NCI-H2029 (cell line): Measurements from ENCODE around the gene NKD1.

ENCODE experiments used
- DNase-seq: peaks from one replicate; lab custom pipeline; 2025; lab: John Stamatoyannopoulos, UW

NKD1 gene

DNA sequence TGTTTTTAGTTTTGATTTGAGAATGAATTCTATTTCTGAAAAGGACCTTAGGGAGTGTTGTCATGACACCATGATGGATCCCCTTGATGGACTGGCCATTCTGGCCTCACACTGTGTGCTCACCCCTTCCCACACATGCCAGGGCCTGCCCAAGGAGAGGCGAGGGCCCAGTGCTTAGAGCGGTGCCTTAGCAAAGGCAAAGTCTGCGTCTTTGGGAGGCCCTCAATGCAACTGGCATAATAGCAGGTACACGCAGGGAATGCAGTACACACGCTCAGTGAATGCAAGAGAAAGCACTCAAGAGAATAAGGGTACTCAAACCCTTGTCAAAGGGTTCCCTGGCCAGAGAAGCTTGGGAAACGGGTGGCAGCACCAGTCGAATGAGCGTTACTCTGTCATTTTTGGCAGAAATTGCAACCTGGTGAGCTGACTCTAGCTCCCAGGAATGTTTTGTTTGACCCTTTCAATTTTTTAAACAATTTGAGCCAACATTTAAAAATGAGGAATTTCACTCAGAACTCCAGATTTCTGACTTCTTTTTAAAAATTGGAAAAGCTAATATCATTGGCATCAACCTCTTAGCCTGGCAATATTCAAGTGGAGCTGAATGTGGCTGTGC lies 32.1 kb downstream of the NKD1 start:
- no peak for DNase-seq

DNA sequence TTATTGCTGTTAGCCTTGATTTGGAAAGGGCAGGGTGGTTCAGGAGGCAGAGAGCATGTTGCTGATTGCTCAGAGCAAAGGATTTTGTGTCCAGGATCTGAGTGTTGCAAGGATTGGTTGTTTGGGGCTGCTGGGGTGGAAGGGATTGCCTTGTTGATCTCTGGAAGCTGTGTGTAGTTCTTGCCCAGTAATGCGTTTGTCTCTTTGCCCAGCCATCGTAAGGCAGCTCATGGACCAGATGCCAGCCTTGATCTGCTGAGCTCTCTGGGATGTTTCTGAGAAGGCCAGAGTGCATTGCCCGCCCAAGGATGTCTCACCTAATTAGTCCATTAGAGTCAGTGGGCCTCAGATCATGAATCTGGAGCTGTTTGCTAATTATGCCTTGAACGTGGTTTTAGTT lies 33.6 kb downstream of the NKD1 start:
- DNase-seq = no peak

DNA sequence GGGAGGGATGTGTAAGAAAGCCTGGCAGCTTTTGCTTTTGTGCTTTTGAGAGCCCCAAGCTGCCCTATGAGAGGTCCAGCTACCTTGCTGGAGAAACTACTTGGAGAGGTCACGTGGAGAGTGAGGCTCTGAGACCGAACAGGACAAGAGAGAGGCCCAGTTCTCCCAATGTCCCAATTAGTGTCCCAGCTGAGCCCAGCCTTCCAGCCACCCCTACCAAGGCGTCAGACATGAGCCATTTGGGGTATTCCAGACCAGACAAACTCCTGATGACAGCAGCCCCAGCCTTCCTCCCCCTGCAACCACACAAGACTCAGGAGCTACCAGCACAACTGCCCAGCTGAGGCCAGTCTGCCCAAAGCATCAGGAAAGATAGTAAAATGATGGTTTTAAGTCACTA lies 35.0 kb downstream of the NKD1 start:
- DNase-seq = no peak

DNA sequence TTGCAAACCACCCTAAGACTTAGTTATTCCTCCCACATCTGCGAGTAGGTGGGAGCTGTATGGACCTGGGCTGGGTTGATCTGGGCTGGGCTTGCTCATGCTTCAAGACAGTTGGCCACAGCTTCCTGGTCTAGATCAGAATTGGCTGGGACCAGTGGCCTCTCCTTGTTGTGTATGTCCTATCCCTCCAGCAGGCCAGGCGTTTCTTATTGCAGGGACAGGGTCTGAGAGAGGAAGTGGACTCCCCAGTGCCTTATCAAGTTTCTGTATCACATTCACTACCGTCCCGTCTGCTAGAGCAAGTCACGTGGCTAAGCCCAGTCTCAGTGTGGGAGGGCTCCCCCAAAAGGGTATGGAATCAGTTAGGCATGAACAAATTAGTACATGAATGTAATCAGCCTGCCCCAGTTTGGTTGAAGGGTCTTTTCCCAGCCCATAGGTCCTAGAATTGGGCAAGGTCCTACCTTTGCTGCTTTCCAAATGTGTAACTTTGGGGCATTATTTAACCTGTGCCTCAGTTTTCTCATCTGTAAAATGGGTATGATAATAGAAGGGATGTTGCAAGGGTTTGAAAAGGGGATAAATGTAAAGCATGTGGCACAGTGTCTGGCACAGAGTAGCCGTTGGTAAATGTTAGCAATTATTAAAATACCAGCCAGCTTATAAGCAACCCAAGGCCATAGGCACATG lies 36.0 kb downstream of the NKD1 start:
- no peak for DNase-seq

DNA sequence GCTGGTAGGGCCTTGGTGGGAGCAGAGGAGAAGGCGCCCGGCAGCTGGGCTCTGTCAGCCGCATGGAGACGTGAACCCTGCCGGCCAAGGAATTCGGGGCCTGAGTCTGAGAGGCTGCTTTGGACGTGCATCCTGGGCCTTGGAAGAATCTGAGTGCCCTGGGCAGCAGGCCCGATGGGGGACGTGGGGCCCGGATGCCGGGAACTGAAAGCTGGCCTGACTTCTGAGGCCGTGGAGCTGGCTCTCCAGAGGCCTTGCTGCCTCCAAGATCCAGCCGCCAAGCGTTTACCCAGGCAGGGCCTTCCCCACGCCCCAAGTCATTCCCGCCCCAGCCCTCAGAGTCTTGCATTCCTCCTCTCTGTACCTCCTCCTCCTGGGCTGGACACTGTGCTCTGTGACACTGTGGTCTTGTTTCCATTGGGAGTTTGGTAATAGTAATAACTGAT lies 37.2 kb downstream of the NKD1 start:
- no peak for DNase-seq

DNA sequence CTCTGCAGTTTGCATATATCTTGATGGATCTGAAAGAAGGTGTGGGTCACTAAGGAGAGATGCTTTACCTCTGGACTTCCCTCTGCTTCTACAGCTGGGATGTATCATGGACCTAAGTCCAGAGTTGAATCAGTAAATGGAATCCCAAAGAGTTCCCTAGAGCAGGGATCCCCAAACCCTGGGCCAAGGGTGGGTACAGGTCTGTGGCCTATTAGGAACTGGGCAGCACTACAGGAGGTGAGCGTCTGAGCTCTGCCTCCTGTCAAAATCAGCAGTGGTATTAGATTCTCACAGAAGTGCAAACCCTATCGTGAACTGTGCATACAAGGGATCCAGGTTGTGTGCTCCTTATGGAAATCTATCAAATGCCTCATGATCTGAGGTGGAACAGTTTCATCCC lies 39.3 kb downstream of the NKD1 start:
- DNase-seq = no peak

DNA sequence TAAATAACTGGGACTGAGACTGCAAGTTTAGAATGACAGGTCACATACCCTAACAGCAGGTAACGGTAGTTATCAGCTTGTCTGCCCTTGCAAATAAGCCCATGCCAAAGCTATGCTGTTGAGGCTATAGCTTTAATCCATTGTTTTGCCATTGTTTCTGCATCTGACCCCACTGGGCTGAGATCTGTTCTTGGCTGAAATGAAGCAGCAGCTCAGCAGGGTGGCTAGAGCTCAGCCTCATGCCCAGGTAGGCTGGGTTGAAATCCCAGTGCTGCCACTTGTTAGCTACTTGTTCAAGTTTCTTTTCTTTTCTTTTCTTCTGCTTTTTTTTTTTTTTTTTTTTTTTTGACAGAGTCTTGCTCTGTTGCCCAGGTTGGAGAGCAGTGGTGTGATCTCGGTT lies 40.1 kb downstream of the NKD1 start:
- no peak for DNase-seq

DNA sequence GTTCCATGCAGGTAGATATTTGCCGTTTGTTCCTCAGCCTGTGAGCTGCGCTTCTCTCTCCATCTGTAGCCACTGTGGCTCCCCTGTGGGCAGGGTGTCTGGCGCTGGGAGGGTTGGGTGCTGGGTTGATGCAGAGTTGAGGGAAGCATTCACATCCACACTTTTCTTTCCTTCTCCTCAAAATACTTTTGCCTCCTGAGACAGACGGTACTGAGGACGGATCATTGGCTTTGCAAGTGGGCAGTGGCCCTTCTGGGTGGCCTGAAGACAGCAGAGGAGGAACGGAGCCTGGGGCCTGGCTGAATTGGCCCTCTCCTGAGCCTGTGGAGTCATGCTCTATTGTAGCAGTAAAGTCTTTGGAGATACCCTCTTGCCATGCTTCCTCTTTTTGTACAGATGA lies 43.0 kb downstream of the NKD1 start:
- DNase-seq = no peak

DNA sequence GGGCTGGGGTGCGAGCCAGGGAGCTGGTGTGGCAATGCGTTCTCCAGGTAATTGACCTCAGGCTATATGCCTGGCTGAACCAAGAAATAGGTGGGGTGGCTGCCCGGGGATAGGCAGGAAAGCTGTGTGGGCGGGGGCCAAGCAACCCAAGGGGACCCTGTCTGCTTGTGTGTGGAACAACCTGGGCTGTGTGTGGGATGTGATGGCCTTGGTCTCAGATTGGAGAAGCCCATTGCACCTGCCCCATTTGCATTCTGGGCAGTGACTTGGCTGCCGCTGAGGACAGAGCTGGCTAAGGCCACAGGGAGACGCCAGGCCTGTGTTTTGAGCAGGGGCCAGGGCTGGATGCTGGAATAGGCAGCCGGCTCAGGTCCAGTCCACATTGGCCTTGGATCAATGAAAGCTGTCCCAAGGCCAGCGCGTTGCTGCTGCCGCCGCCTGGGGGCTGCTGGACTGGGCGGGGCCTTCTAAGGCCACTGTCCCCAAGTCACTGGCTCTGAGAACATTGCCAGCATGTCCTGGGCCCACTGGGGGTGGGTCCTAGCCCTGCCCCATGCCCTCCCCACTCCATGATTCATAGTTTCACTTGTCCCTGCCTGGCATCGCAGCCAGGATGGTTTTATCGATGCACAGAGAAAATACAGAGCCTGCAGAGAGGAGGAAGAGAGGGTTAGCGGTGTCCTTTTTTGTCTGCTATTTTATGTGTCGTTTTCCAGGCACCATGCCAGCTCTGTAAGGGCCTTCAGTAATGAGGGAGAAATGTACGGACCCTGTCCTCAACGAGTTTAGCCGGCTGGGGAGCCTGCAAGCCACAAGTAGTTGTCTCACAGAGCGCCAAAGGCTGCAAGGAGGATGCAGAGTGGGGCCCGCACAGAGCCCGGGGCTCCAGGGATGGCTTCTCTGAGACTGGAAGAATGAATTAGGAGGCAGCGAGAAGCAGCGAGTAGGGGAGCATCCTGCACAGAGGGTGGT lies 43.9 kb downstream of the NKD1 start:
- DNase-seq = peak; percentile 31

DNA sequence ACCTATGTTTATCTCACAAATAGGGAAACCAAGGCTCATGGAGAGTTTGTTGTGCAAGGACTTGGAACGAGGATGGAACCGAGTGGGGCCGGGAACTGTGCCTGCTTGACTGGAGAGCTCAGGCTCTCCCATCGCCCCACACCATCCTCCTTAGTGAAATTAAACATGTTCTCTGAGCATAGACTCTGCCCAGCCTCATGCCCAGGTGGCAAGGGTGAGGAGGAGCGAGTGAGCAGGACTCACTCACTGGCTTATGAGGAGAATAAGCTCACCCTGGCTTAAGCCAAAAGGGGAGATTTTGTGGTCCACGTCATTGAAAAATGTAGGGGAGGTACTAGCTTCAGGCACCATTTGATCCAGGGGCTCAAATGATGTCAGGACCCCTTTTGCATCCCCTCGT lies 44.8 kb downstream of the NKD1 start:
- DNase-seq = no peak

DNA sequence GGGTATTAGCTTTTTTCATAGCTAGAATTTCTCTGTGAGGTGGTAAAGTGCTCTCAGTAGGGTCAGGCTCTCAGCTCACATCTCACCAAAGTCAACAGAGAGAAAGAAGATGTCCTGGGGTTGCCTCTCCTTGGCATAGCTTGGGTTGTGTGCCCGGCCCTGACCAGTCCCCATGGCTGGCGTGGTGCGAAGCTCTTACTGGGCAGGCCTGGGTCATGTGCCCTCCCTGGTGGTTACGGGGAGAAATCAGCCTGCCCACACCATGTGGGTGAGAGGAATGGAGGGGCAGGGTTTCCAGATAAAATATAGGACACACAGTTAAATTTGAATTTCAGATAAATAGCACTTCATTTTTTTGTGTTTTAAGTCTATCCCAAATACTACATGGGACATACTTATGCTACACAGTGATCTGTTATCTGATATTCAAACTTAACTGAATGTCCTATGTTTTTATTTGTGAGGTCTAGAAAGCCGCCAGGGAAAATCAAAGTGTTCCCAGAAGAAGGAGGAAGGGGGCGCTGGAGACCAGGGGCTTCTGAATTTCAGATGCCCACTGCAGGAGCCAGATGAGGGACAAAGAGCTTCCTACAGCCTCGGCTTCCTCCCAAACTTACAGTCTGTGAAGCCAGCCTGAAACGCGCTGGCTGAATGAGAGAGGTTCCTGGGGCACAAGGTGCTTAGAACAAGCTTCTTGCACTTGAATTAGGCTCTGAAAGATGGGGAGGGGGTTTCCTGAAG lies 45.4 kb downstream of the NKD1 start:
- DNase-seq = no peak

DNA sequence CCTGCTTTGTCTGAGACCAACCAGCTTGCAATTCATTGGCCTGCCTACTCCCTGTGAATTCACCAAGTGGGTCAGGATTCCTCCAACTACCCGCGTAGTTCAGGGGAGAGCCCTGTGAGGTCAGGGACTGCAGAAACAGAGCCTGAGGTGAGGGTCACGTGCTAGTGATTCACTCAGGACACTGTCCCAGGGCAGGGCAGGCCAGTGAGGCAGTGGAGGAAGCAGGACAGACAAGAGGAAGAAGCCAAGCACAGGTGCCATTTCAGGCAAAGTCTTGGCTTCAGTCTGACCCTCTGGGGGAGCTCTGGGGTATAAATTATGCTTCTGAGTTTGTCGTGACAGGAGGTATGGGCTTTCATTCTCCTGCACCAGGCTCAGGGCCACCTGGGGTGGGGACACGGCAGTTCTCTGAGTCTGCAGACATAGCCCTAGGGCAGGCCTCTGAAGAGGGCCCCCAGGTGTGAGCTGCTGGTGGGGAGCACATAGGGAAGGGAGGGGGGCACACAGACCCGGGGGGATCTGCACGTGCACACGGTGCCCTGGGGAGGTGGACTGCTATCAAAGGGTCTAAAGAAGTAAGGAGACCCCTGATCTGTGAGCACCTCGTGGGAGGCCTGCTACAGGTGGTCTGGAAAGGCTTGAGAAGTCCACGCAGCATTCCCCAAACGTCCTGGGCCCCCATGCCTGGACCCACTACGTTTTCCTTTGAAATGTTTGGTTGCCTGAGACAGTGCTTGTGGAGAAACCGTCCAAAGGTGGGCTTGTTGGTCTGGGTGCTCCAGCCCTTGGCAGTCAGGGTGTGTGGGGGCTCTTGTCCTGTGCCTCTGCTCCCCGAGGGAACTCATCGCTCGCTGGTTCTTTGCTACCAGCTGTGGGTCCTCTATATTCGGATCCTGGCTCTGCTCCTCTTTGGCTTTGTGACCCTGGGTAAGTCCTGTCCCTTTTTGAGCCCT lies 46.4 kb downstream of the NKD1 start:
- DNase-seq = no peak

DNA sequence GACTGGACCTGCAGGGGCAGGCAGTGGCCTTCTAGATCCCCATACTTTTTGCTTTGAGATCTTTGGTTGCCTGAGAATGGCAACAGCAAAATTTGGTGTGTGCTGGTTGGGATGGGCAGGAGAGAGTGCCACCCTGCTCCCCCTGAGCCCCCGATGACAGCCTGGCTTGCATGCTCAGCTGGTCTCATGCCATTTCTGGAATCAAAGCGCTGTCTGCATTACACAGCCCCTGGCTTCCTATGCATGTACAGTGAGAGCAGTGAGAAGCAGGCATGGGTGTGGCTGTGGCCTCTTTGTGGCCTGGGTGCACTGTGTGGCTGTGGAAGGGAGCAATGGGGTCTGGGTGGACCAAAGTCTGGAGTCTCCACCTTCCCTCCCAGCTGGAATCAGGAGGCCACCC lies 47.7 kb downstream of the NKD1 start:
- DNase-seq = no peak

DNA sequence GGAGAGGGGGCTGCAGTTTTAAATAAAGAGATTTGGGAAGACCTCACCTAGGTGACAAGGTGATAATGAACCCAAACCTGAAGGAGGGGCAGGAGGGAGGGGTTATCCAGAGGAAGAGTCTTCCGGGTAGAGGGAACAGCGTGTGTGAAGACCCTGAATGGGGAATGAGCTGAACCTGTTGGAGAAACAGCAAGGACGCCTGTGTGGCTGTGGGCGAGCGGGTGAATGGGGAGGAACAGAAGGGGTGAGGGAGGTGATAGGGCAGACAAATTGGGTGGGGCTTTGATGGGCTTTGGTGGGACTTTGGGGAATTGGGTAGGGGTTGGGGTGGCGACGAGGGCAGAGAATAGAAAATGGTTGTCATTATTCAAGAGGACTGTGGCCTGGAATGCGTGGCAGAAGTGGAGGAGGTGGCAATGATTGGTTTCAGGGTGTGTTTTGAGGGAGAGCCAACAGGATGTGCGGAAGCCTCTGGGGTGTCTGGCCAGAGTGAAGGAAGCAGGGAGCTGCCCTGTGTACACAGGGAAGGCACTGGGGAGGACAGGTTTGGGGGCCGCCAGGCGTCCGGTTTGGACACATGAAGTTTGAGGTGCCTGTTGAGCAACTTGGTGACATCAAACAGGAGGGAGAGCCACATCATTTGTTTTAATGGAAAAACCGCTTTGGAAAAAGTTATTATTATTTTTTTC lies 48.7 kb downstream of the NKD1 start:
- no peak for DNase-seq

DNA sequence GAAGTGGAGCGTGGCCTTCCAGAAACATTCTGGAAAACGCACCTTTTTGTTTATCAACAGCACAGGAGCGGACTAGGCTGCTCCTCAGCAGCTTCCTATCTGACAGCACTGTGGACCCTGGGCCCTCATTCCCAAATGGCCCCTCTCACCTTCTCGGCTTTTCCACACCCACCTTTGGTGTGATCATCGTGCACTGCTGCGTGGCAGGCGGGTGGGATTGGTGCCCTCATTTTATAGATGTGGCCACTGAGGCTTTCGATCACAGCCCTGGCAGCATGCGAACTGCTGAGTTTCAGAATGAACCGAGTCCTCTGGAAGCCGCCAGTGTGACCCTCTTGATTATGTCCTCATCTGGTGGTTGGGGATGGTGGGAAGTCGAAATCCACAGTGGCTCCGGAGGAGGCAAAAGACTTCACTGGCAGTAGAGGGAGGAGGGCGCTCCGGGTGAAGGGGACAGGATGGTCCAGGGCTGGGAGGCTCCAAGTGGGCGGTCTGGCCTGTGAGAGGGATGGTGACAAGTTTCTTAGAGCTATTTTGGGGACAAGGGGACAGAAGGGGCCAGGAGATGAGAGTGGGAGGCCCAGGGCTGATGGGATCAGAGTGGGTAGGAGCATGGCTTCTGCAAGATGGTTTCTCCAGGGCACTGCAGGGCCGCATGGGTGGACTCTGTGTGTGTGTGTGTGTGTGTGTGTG lies 49.5 kb downstream of the NKD1 start:
- no peak for DNase-seq

DNA sequence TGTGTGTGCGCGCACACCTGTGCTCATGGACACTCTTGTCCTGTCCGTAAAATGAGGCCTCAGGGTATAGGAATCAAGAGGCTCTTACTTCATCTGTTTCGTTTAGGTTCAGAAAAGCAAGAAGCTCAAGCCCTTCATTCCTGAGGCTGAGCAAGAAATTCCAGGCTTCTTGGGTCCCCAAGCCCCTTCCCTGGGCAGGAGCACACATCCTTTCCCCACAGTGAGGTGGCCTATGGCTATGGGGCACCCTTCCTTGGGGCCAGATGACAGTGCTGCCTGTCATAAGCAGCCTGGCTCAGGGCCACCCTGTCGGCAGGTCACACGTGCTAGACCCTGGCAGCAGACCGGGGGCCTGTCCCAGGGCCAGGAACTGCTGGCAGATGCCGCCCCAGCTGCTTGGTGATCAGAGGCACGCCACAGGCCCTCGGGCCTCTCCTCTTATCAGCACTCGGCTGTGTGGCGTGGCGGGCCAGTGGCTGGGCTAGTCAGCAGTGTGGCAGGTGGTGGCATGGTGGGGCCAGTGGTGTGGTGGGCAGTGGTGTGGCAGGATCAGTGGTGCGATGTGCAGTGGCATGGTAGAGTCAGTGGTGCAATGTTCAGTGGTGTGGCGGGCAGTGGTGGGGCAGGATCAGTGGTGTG lies 50.2 kb downstream of the NKD1 start:
- DNase-seq = no peak

DNA sequence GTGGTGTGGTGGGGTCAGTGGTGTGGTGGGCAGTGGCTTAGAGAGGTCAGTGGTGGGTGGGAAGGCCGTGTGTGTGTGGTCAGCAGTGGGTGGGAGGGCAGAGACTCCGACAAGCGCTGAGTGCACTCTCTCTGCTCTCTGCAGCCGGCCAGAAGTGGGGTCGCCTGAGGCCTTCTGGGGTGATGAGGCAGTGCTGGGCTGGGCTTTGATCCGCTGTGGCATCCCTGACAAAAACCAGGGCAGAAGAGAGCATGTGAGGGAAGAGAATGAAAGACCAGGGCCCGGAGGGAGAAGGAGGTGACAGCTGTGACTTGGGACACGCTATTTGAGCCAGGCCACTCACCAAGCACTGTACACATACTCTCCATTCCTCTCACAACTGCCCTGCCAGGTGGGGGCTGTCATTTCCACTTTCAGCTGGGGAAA lies 50.8 kb downstream of the NKD1 start:
- DNase-seq = no peak

DNA sequence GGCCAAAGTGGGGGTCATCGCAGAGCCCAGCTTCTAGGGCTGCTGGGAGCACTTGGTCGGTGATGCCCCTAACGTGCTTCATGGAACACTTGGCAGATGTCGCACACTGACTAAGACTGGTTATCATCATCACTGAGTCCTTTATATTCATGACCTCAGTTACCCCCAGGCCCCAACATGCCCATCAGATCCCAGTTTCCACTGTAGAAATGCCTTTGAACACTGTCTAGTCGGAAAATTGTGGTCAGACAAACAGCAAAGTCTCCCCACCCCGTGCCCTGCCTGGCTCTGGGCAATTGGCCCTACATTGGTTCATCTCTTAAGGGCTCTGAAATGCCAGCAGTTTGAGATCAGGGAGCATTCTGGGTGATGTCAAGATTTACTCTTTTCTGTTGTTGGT lies 51.3 kb downstream of the NKD1 start:
- no peak for DNase-seq

DNA sequence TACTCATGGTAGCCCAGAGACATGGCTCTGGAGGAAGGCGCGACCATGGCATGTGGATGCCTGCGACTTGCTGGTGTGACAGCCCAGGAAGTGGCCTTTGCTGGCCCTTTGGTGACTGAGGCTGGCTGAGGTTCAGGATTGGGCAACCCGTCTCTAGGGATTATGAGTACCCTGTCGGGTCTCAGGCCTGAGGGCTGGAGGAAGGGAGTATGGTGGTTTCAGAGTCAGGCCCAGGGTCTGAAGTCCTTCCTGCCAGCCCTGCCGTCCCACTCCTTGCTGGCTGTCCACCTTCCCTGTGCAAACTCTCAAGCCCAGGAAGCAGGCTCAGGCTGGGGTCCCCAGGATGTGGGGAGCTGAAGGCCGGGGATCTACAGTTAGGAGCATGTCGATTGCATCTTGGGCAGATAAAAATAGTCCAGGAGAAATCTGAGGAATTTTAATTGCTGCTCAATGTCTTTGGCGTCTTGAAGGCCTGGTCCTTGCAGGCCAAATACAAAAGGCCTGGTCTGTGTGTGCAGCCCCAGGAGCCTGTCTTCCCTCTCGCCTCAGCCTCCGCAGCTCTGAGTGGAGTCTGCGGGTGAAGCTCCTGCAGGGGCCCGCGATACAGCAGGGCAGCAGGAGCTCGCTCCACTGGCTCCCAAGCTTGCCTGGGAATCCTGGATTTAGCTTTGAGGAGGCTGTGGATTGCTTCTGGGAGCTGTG lies 52.5 kb downstream of the NKD1 start:
- no peak for DNase-seq
